ENCODE measurements around the gene EIF3F.
A peak's percentile ranks its signal among the peaks of the same experiment; 100 is the strongest.

EIF3F gene

GRCh38 chr11:8023831-8024555 lies 36.9 kb downstream of the EIF3F start:
- no peak for DNase-seq

GRCh38 chr11:8025123-8025522 lies 38.0 kb downstream of the EIF3F start:
- DNase-seq = no peak

- DNase-seq = peak in 1 of 5 experiments; percentile 35
Measured at GRCh38 chr11:8025816-8026215, 38.7 kb downstream of the EIF3F start.

- no peak for DNase-seq
Measured at GRCh38 chr11:8026982-8027381, 39.8 kb downstream of the EIF3F start.

DNA sequence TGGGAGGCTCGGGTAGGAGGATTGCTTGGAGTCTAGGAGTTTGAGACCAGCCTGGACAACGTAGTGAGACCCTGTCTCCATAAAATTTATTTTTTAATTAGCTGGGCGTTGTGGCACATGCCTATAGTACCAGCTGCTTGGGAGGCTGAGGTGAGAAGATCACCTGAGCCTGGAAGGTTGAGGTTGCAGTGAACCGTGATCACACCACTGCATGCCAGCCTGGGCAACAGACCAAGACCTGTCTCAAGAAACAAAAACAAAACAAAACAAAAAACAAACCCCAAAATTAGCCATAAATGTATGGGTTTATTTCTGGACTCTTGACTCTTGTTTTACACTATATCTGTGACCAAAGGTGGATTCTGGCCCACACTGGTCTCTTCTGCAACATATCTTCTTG lies 41.6 kb downstream of the EIF3F start:
- no peak for DNase-seq

GRCh38 chr11:8030526-8031247 lies 43.5 kb downstream of the EIF3F start:
- DNase-seq = no peak

DNA sequence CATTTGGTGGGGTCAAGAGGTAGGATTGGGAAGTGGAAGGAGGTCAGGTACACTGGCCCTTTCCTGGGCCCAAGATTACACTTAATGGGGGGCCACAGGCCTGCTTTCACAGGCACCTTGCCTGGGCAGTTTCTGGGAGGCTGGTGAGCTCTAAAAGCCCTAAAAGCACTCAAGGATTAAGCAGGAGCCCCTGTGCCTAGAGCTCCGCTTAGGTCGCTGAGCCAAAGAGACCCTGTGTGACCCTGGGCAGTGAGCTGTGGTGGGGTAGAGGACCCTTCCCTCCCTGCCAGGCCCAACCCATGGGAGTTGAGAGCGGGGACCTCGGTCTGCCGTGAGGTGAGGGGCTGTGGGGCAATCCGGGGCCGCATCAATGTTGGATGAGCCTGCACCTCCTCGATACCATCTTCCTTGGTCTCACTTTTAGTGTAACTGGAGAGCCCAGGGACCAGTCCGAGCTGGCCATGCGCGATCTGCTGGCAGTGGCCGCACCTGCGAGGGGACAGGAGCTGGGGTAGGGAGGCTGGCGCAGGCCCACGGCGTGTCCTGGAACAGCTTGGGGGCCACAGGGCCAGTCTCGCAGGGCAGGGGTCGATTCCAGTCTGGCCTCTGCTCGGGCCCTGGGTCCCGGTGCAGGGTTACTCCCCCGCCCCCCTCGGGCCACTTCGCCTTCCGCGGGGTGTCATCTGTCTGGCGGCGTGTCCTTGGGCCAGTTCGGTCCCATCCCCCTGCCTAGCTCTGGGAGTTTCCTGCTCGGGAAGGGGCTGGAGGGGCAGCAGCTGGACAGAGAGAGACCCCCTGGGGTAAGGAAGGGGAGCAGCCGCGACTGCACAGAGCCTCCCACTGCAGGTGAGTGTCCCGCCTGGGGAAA lies 44.3 kb downstream of the EIF3F start:
- DNase-seq = no peak

DNA sequence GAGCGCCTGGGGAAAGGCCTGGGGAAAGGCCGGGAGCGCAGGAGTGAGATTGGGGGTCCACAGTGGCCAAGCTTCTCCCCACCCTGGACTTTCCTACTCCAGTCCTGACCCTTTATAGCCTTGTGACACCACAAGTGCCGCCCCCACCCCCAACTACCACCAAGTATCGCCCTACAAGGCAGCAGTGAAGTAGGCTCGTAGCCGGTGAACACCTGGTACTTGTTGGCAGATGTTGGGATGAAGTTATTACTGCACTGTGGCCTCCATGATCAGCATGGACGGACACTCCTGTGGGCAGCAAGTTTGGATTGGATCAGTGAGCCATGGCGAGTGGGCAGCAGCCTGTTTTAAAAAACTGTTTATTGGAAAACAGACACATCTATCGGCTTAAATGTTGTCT lies 45.0 kb downstream of the EIF3F start:
- DNase-seq = no peak

- DNase-seq = no peak
Measured at GRCh38 chr11:8032576-8033304, 45.6 kb downstream of the EIF3F start.

DNA sequence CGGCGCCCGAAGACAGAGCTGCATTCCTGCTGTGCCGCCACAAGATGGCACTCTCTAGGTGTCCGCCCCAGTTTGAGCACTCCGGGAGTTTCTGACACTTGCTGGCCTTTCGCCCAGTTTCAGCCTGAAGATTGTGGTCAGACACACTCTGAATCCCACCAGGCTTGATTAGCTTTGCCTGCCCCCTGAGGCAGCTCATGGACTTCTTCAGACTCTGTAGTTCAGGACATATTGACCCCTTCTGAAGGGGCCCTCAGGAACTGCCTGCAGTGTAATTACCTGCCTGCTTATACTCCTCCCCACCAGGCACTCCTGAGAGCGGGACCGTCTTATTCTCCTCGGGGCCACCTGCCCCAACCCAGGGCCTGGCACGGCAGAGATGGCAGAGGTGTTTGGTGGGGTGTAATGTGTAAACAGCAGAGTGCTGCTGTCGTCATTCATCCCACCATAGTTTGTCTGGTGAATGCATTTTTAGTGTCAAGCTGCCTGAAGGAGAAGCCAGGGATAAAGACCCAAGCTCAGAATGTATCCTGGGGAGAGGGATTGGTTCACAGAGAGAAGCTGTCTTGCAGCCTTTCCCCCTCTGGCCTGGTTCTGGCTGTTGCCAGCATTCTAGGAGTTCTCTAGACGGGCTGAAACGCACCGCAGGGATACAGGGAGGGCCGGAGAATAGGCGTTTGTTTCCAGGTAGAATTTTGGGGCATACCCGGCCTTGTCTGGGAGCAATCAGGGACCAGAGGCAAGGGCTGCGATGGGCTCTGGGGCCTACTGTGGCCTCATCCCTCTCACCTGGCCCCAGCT lies 46.4 kb downstream of the EIF3F start:
- peak in 3 of 5 experiments; percentile 26 to 40 (median 29) for DNase-seq

- no peak for DNase-seq
Measured at GRCh38 chr11:8034106-8034585, 47.0 kb downstream of the EIF3F start.

DNA sequence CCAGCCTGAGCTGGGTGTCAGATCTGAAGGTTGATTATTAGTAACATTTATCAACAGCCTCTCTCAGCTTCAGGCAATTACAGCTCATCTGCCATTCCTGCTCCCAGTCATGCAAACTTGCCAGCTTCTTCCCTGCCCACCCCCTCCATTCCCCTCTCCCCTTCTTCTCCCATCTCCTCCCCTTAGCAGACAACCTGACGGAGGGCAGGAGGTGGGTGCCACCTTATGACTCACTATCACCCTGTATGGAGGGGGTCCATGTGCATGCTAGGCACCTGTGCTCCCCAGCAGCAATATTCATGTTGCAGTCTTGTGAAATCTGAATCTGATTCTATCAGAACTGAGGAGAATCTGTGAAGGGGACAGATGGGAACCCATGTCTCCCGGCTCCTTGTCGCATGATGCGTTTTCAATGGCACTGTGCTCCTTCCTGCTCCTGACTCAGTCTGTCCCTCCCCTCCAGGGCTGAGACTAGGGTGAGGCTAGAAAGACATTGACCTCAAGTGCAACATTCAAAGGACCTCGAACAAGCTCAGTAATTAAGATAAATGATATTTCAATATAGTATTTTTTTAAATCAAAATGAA lies 47.6 kb downstream of the EIF3F start:
- DNase-seq = no peak

- DNase-seq = no peak
Measured at GRCh38 chr11:8035200-8035855, 48.2 kb downstream of the EIF3F start.

- no peak for DNase-seq
Measured at GRCh38 chr11:8036002-8036802, 49.1 kb downstream of the EIF3F start.

GRCh38 chr11:8036986-8037385 lies 49.8 kb downstream of the EIF3F start:
- no peak for DNase-seq

DNA sequence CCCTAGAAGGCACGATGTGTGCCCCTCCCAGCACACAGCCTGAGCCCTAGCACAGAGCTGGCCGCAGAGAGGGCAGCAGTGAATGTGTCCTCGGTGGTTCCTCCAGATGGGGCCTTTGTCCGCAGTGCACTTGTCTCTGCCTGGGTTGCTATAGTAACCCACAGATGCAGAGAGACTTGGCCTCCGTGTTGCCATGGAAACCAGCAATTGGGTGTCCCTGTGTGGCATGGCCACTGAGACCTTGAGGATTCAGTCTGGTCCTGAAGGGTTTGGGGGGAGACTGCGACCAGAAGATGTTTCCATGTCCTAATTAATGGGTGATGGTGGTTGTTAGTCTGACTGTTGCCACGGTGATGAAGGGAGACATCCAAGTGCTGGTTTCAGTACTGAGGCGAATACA lies 51.3 kb downstream of the EIF3F start:
- DNase-seq = no peak

- DNase-seq = no peak
Measured at GRCh38 chr11:8038811-8039529, 51.8 kb downstream of the EIF3F start.

- DNase-seq = no peak
Measured at GRCh38 chr11:8039530-8040260, 52.6 kb downstream of the EIF3F start.

Data from T-helper 2 cell (primary cell).